Mesenchymal stem cell (in vitro differentiated cells and primary cell): ENCODE data around the gene NRBF2.

Experiments used
- DNase-seq: peaks from one replicate; pipeline ENCODE4 v3.0.0-alpha.2; 2013
- H2AFZ ChIP-seq: one replicate; pipeline ENCODE4 v1.6.1; 2013; ENCODE audit warnings: low read depth, mild to moderate bottlenecking, control low read depth, inconsistent platforms, low read length, moderate library complexity
- H2AK5ac ChIP-seq: 2 replicates; pipeline ENCODE4 v1.6.1; 2013; ENCODE audit warnings: low read length, moderate library complexity, mild to moderate bottlenecking, inconsistent platforms; ENCODE audit not compliant: severe bottlenecking
- H2BK120ac ChIP-seq: one replicate; pipeline ENCODE4 v1.6.1; 2013; ENCODE audit warnings: low read depth, mild to moderate bottlenecking, inconsistent platforms, low read length, moderate library complexity
- H2BK12ac ChIP-seq, 2 experiments: one replicate each; pipeline ENCODE4 v1.6.1; 2013; ENCODE audit warnings: inconsistent platforms in 2 of 2, low read length in 2 of 2, mild to moderate bottlenecking in 2 of 2, moderate library complexity in 2 of 2, control low read depth in 1 of 2
- H2BK15ac ChIP-seq: one replicate; pipeline ENCODE4 v1.6.1; 2013; ENCODE audit warnings: mild to moderate bottlenecking, low read depth, inconsistent platforms; ENCODE audit not compliant: poor library complexity, severe bottlenecking
- H2BK5ac ChIP-seq: 2 replicates; pipeline ENCODE4 v1.6.1; 2013; ENCODE audit warnings: low read depth, mild to moderate bottlenecking, low read length, control low read depth, inconsistent platforms; ENCODE audit not compliant: poor library complexity, severe bottlenecking
- H3K14ac ChIP-seq, 2 experiments: one replicate each; pipeline ENCODE4 v1.6.1; 2013; ENCODE audit warnings: inconsistent platforms in 2 of 2, low read length in 2 of 2, control low read depth in 1 of 2, mild to moderate bottlenecking in 1 of 2, moderate library complexity in 1 of 2
- H3K18ac ChIP-seq, 2 experiments: one replicate each; pipeline ENCODE4 v1.6.1; 2013; ENCODE audit warnings: inconsistent platforms in 2 of 2, low read length in 2 of 2, control low read depth in 1 of 2, low read depth in 1 of 2, mild to moderate bottlenecking in 1 of 2
- H3K23ac ChIP-seq, 2 experiments: one replicate each; pipeline ENCODE4 v1.6.1; 2013; ENCODE audit warnings: inconsistent platforms in 2 of 2, low read length in 2 of 2, mild to moderate bottlenecking in 2 of 2, moderate library complexity in 2 of 2, control low read depth in 1 of 2
- H3K27ac ChIP-seq: 2 replicates; pipeline ENCODE4 v1.5.1; 2013; ENCODE audit warnings: mild to moderate bottlenecking, moderate library complexity, low read length, control low read depth, inconsistent platforms; ENCODE audit not compliant: poor library complexity, severe bottlenecking
- H3K27me3 ChIP-seq, 2 experiments: 2 replicates each; pipeline versions ENCODE4 v1.6.1 to v1.7.0; 2013; ENCODE audit warnings: low read length in 2 of 2, mild to moderate bottlenecking in 2 of 2, moderate library complexity in 2 of 2, control low read depth in 1 of 2, inconsistent platforms in 1 of 2; ENCODE audit not compliant: control insufficient read depth in 1 of 2, insufficient read depth in 1 of 2
- H3K36me3 ChIP-seq, 2 experiments: 2 replicates each; pipeline versions ENCODE4 v1.6.1 to v1.7.0; 2013; ENCODE audit warnings: low read length in 2 of 2, control low read depth in 1 of 2, inconsistent platforms in 1 of 2, low read depth in 1 of 2, mild to moderate bottlenecking in 1 of 2; ENCODE audit not compliant: insufficient read depth in 2 of 2, control insufficient read depth in 1 of 2
- H3K4ac ChIP-seq, 2 experiments: one replicate each; pipeline ENCODE4 v1.6.1; 2013; ENCODE audit warnings: inconsistent platforms in 2 of 2, low read length in 2 of 2, mild to moderate bottlenecking in 2 of 2, moderate library complexity in 2 of 2, control low read depth in 1 of 2, low read depth in 1 of 2
- H3K4me1 ChIP-seq: 2 replicates; pipeline ENCODE4 v1.6.1; 2013; ENCODE audit warnings: low read depth, low read length, control low read depth; ENCODE audit not compliant: control insufficient read depth, insufficient read depth
- H3K4me2 ChIP-seq: 2 replicates; pipeline ENCODE4 v1.6.1; 2013; ENCODE audit warnings: low read length, mild to moderate bottlenecking, inconsistent platforms; ENCODE audit not compliant: poor library complexity, severe bottlenecking
- H3K4me3 ChIP-seq, 2 experiments: 2 replicates each; pipeline versions ENCODE4 v1.5.1 to v1.7.0; 2013; ENCODE audit warnings: low read length in 2 of 2, mild to moderate bottlenecking in 2 of 2, control low read depth in 1 of 2, low read depth in 1 of 2; ENCODE audit not compliant: insufficient read depth in 1 of 2
- H3K79me1 ChIP-seq: replicated peaks from 2 replicates; pipeline ENCODE4 v1.6.1; 2013; ENCODE audit warnings: mild to moderate bottlenecking, control low read depth, low read length, inconsistent platforms; ENCODE audit not compliant: poor library complexity, severe bottlenecking
- H3K9ac ChIP-seq: 2 replicates; pipeline ENCODE4 v1.7.0; 2013; ENCODE audit warnings: mild to moderate bottlenecking, low read length, moderate library complexity
- H3K9me3 ChIP-seq: 2 replicates; pipeline ENCODE4 v1.7.0; 2013; ENCODE audit warnings: mild to moderate bottlenecking, low read length; ENCODE audit not compliant: control insufficient read depth
- H4K8ac ChIP-seq: one replicate; pipeline ENCODE4 v1.6.1; 2013; ENCODE audit warnings: inconsistent platforms, mild to moderate bottlenecking, low read length, moderate library complexity
- H4K91ac ChIP-seq: one replicate; pipeline ENCODE4 v1.6.1; 2013; ENCODE audit warnings: mild to moderate bottlenecking, low read length, inconsistent platforms
- WGBS: methylation state at CpG from one replicate; pipeline ENCODE4 v1.1.7; 2013; ENCODE audit warnings: mixed read lengths; 5-methylcytosine and 5-hydroxymethylcytosine counted together

The NRBF2 gene

DNA sequence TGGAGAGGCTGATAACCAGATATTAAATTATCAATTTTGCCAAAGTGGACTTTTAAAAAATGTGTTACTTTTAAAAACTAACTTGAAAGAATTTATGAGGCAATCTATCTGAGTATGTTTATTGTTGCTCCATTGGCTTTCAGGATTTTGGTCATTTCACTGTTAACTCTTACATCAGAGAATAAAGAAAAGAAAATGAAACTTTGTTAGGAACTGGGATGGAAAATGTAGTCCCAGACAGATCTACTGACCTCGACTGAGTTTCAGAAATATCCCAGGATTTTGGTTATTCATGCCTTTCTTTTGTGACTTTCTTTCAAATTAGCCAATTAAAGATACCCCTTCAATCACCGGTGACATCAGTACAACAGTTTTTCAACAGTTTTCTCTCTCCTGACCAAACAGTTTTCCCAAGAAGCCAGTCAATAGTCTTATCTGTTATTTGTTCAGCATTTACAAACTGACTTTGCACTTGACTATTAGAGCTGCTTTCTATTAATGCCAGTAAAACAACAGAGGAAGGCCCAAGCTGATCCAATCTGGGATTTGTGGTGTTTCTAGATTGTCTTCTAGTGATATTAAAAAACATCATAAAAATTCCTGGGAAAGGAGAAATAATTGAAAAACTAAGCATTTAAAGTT lies 35.8 kb downstream of the NRBF2 start:
- Histone ChIP-seq H3K9me3 (no peaks in the 10 kb centered on the region), H3K4me1 (no peaks in the 10 kb centered on the region), H3K36me3 (peaks cover 11 to 91% of the 10 kb centered on the region in 2 experiments), H2BK120ac (no peak overlapping the region), H2BK12ac (no peak overlapping the region), H2BK15ac (no peak overlapping the region), H3K14ac (no peak overlapping the region), H3K79me1 (peaks cover 23% of the 10 kb centered on the region), H2AK5ac (no peak overlapping the region), H3K27me3 (no peaks in the 10 kb centered on the region), H3K9ac (peak overlapping the region; percentile 3), H3K4ac (no peak overlapping the region), H4K91ac (no peak overlapping the region), H3K4me3 (no peak overlapping the region), H4K8ac (no peak overlapping the region), H3K4me2 (no peak overlapping the region), H2AFZ (no peak overlapping the region), H3K23ac (no peak overlapping the region), H3K18ac (no peak overlapping the region), H2BK5ac (no peak overlapping the region), H3K27ac (no peak overlapping the region)
- DNase-seq: no peak
- WGBS: 92% methylated on average over 2 of the region's 2 CpGs

DNA sequence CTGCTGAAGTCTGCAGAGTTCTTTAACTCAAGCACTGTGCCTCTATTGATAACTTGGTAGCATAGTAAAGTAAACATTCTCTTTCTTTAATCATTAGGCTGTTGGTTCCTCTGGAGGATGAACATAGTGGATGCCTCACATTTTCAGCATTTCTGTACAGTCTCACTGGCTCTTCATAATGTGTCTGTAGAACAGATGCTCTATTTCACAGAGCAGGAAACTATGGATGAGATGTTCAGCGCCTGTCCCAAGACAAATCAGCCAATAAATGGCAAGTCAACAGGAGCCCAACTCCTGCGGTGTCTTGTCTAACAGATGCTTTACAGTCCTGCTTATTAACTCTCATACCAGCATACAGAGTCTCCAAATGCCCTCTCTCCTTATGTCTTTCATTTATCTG lies 36.5 kb downstream of the NRBF2 start:
- H4K8ac ChIP-seq: no peak overlapping the region
- H3K14ac ChIP-seq: no peak overlapping the region
- no peak overlapping the region for H3K18ac ChIP-seq
- H3K23ac ChIP-seq: no peak overlapping the region
- H3K4me3 ChIP-seq: no peak overlapping the region
- H3K27ac ChIP-seq: no peak overlapping the region
- no peak overlapping the region for H2BK5ac ChIP-seq
- H4K91ac ChIP-seq: no peak overlapping the region
- no peaks in the 10 kb centered on the region for H3K4me1 ChIP-seq
- no peak overlapping the region for H2BK12ac ChIP-seq
- no peak overlapping the region for H2AFZ ChIP-seq
- no peak overlapping the region for H3K4me2 ChIP-seq
- no peak overlapping the region for H2AK5ac ChIP-seq
- H3K9ac ChIP-seq: no peak overlapping the region
- H3K36me3 ChIP-seq: peaks cover 10 to 92% of the 10 kb centered on the region in 2 experiments
- 82% methylated on average over 2 of the region's 2 CpGs for WGBS
- no peak overlapping the region for H2BK15ac ChIP-seq
- H3K79me1 ChIP-seq: peaks cover 23% of the 10 kb centered on the region
- H3K9me3 ChIP-seq: no peaks in the 10 kb centered on the region
- no peaks in the 10 kb centered on the region for H3K27me3 ChIP-seq
- no peak overlapping the region for H3K4ac ChIP-seq
- H2BK120ac ChIP-seq: no peak overlapping the region
- no peak for DNase-seq

DNA sequence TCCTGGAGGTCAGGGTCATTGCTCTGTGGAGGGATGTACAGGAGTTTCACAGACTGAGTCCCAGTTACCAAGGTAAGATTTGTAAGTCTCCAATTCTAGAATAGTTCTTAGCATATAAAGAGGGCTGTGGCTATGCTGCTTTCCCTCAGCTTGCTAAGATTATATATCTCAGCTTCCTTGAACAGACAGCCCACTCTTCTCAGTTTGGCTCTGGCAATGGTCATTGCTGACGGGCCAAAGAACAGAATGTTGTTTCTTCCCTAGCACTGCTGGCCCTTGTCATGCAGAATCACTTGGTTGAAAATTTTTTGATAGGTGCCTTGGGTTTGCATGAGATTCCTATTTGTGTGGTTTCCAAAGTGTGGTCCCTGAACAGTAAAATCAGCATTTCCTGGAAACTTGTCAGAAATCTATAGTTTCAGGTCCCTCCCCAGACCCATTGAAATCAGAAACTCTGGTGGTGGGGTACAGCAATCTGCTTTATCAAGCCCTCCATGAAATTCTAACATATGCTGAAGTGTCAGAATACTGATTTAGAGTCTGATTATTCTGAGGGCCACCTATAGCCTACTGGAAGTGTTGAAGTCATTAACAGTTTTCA lies 38.2 kb downstream of the NRBF2 start:
- Histone ChIP-seq H3K36me3 (peaks cover 10 to 95% of the 10 kb centered on the region in 2 experiments), H3K14ac (no peak overlapping the region), H3K27me3 (no peaks in the 10 kb centered on the region), H2AK5ac (no peak overlapping the region), H2BK120ac (no peak overlapping the region), H2BK5ac (no peak overlapping the region), H2AFZ (no peak overlapping the region), H3K23ac (no peak overlapping the region), H4K91ac (no peak overlapping the region), H3K18ac (no peak overlapping the region), H2BK15ac (no peak overlapping the region), H3K9ac (no peak overlapping the region), H3K9me3 (no peaks in the 10 kb centered on the region), H2BK12ac (no peak overlapping the region), H3K4ac (no peak overlapping the region), H3K4me2 (no peak overlapping the region), H3K4me1 (no peaks in the 10 kb centered on the region), H3K4me3 (no peak overlapping the region), H4K8ac (no peak overlapping the region), H3K27ac (no peak overlapping the region), H3K79me1 (peaks cover 19% of the 10 kb centered on the region)
- 100% methylated on average over 1 of the region's 1 CpG for WGBS
- no peak for DNase-seq

DNA sequence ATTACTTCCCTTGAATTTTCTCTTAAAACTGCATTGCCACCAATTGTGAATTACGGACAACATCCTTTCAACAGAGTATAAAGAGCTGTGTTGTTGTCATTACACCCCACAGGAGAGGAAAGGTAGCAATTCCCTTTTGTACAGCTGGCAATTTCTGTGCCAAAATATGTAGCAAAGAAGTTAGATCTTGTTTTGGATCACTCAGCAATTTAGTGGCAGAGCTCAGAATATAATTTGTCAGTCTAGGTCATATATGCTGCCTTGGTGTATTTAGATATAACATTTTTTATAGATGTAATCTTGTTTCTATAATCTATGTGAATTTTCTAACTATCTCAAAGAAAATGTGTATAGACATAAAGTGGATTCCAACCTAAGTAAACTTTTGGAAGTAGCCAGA lies 38.8 kb downstream of the NRBF2 start:
- H4K8ac ChIP-seq: no peak overlapping the region
- H3K4me1 ChIP-seq: no peaks in the 10 kb centered on the region
- no peaks in the 10 kb centered on the region for H3K9me3 ChIP-seq
- no peak overlapping the region for H2BK15ac ChIP-seq
- H3K23ac ChIP-seq: no peak overlapping the region
- H2BK120ac ChIP-seq: no peak overlapping the region
- peaks cover 10 to 98% of the 10 kb centered on the region in 2 experiments for H3K36me3 ChIP-seq
- H3K79me1 ChIP-seq: peaks cover 19% of the 10 kb centered on the region
- H2BK5ac ChIP-seq: no peak overlapping the region
- no peak for DNase-seq
- H3K4me2 ChIP-seq: no peak overlapping the region
- no peak overlapping the region for H2AFZ ChIP-seq
- no peak overlapping the region for H2AK5ac ChIP-seq
- no peak overlapping the region for H2BK12ac ChIP-seq
- H3K18ac ChIP-seq: no peak overlapping the region
- H3K4me3 ChIP-seq: no peak overlapping the region
- no peak overlapping the region for H3K4ac ChIP-seq
- H3K14ac ChIP-seq: no peak overlapping the region
- no peak overlapping the region for H3K9ac ChIP-seq
- no peak overlapping the region for H4K91ac ChIP-seq
- H3K27me3 ChIP-seq: no peaks in the 10 kb centered on the region
- H3K27ac ChIP-seq: no peak overlapping the region
- WGBS: 80% methylated on average over 1 of the region's 1 CpG
